Neural cell (in vitro differentiated cells): ENCODE data around the gene ADGB.

Source experiments
- CTCF ChIP-seq: fragments of 450-650 bp; IDR thresholded peaks from 2 replicates; pipeline ENCODE4 v1.5.1; 2014; ENCODE audit warnings: antibody characterized with exemption, mild to moderate bottlenecking, moderate library complexity; ENCODE audit not compliant: poor library complexity, severe bottlenecking
- EP300 ChIP-seq: fragments of 450-650 bp; conservative IDR thresholded peaks from 2 replicates; pipeline ENCODE4 v1.6.1; 2014; ENCODE audit warnings: antibody characterized with exemption, mild to moderate bottlenecking, moderate library complexity; ENCODE audit not compliant: poor library complexity, severe bottlenecking
- EZH2 ChIP-seq: fragments of 200-600, 300-800 bp; shearing (Covaris generic), sonication (generic); IDR thresholded peaks from 2 replicates; pipeline ENCODE4 v1.6.1; 2014; ENCODE audit warnings: antibody characterized with exemption, low read length, borderline replicate concordance, mild to moderate bottlenecking; ENCODE audit not compliant: insufficient read depth, poor library complexity, severe bottlenecking
- MXI1 ChIP-seq: fragments of 450-650 bp; conservative IDR thresholded peaks from 2 replicates; pipeline ENCODE4 v1.6.1; 2014; ENCODE audit warnings: antibody characterized with exemption, mild to moderate bottlenecking; ENCODE audit not compliant: poor library complexity, severe bottlenecking
- POLR2AphosphoS5 ChIP-seq: IDR thresholded peaks from 2 replicates; pipeline ENCODE4 v1.6.1; 2012
- RAD21 ChIP-seq: fragments of 450-650 bp; conservative IDR thresholded peaks from 2 replicates; pipeline ENCODE4 v1.6.1; 2014; ENCODE audit warnings: antibody characterized with exemption, mild to moderate bottlenecking, moderate library complexity
- SMC3 ChIP-seq: fragments of 450-650 bp; conservative IDR thresholded peaks from 2 replicates; pipeline ENCODE4 v1.6.1; 2014; ENCODE audit warnings: antibody characterized with exemption, mild to moderate bottlenecking, moderate library complexity; ENCODE audit not compliant: poor library complexity
- TAF1 ChIP-seq: IDR thresholded peaks from 2 replicates; pipeline ENCODE4 v1.6.1; 2012; ENCODE audit warnings: low read depth
- TF ChIP-seq, protein P1 (sequence below): IDR thresholded peaks from 2 replicates; pipeline ENCODE4 v1.6.1; 2012; ENCODE audit warnings: borderline replicate concordance

GRCh38 chr6:146847426-146847825, 248.7 kb downstream of the ADGB start:
- TF ChIP-seq CTCF = no peak
- TF ChIP-seq EZH2 = no peak
- no peak for TF ChIP-seq EP300
- TF ChIP-seq TAF1 = no peak
- TF ChIP-seq, protein P1, sequence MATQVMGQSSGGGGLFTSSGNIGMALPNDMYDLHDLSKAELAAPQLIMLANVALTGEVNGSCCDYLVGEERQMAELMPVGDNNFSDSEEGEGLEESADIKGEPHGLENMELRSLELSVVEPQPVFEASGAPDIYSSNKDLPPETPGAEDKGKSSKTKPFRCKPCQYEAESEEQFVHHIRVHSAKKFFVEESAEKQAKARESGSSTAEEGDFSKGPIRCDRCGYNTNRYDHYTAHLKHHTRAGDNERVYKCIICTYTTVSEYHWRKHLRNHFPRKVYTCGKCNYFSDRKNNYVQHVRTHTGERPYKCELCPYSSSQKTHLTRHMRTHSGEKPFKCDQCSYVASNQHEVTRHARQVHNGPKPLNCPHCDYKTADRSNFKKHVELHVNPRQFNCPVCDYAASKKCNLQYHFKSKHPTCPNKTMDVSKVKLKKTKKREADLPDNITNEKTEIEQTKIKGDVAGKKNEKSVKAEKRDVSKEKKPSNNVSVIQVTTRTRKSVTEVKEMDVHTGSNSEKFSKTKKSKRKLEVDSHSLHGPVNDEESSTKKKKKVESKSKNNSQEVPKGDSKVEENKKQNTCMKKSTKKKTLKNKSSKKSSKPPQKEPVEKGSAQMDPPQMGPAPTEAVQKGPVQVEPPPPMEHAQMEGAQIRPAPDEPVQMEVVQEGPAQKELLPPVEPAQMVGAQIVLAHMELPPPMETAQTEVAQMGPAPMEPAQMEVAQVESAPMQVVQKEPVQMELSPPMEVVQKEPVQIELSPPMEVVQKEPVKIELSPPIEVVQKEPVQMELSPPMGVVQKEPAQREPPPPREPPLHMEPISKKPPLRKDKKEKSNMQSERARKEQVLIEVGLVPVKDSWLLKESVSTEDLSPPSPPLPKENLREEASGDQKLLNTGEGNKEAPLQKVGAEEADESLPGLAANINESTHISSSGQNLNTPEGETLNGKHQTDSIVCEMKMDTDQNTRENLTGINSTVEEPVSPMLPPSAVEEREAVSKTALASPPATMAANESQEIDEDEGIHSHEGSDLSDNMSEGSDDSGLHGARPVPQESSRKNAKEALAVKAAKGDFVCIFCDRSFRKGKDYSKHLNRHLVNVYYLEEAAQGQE = no peak
- no peak for TF ChIP-seq RAD21
- TF ChIP-seq POLR2AphosphoS5 = no peak
- no peak for TF ChIP-seq MXI1
- TF ChIP-seq SMC3 = no peak
